Measurements from ENCODE around the gene ZNF273. TPM values are rescaled to one million over a fixed set of nuclear protein-coding genes. Genes with fewer than 3 reads are reported as not detected.

The ZNF273 gene
- total RNA-seq, 4 donors from 2014 or later = 3.0 to 19.8 (median 13.2) TPM

DNA sequence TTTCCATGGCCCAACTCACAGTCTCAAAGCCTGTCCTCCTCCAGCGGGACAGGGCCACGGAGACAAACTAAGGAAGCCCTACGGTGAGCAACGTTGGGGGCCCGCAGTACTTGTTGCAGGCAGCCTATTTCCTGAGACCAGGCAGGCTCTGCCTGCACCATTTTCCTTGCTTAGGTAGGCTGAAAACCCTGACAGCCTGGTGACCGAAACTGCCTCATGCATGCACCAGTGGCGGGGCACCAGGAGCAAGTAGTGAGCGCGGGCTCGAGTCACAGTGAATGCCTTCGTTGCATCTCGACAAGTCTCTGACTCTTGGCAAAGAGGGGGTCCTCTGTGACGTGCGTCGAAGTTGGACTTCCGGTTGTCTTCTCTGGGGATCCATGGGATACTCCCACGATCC lies 23.3 kb upstream of the ZNF273 start:
- Histone ChIP-seq H3K4me3 (no peak overlapping the region), H3K36me3 (no peaks in the 10 kb centered on the region), H3K9me3 (peaks cover 0 to 17% (median 0%) of the 10 kb centered on the region in 4 donors), H3K4me1 (peaks cover 0 to 12% (median 0%) of the 10 kb centered on the region in 4 donors), H3K27me3 (peaks cover 0 to 4% of the 10 kb centered on the region in 2 donors), H3K27ac (no peak overlapping the region)
- TF ChIP-seq POLR2A (IDR thresholded peaks at IDR 0.05) = no peak
- TF ChIP-seq, protein P1, sequence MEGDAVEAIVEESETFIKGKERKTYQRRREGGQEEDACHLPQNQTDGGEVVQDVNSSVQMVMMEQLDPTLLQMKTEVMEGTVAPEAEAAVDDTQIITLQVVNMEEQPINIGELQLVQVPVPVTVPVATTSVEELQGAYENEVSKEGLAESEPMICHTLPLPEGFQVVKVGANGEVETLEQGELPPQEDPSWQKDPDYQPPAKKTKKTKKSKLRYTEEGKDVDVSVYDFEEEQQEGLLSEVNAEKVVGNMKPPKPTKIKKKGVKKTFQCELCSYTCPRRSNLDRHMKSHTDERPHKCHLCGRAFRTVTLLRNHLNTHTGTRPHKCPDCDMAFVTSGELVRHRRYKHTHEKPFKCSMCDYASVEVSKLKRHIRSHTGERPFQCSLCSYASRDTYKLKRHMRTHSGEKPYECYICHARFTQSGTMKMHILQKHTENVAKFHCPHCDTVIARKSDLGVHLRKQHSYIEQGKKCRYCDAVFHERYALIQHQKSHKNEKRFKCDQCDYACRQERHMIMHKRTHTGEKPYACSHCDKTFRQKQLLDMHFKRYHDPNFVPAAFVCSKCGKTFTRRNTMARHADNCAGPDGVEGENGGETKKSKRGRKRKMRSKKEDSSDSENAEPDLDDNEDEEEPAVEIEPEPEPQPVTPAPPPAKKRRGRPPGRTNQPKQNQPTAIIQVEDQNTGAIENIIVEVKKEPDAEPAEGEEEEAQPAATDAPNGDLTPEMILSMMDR (IDR thresholded peaks at IDR 0.05) = no peak
- TF ChIP-seq EP300 (IDR thresholded peaks at IDR 0.05) = no peak
- peak in 1 of 2 donors; percentile 2 for DNase-seq (ENCODE audit: low spot score in 2 of 2)
- 95 to 96% methylated on average over 17 of the region's 17 CpGs for WGBS, 2 donors

- WGBS, 2 donors = 95 to 96% methylated on average over 38 of the region's 38 CpGs
- Histone ChIP-seq H3K4me3 (no peak overlapping the region), H3K9me3 (peaks cover 0 to 17% (median 0%) of the 10 kb centered on the region in 4 donors), H3K4me1 (peaks cover 0 to 12% (median 0%) of the 10 kb centered on the region in 4 donors), H3K36me3 (no peaks in the 10 kb centered on the region), H3K27me3 (peaks cover 0 to 4% of the 10 kb centered on the region in 2 donors), H3K27ac (no peak overlapping the region)
- DNase-seq (ENCODE audit: low spot score in 2 of 2) = peak in 1 of 2 donors; percentile 3
- TF ChIP-seq EP300 (IDR thresholded peaks at IDR 0.05) (no peak), POLR2A (IDR thresholded peaks at IDR 0.05) (no peak)
- TF ChIP-seq, protein P1 (IDR thresholded peaks at IDR 0.05) = no peak
These were observed 22.5 kb upstream of the ZNF273 start for GRCh38 chr7:64880322-64881297.

DNA sequence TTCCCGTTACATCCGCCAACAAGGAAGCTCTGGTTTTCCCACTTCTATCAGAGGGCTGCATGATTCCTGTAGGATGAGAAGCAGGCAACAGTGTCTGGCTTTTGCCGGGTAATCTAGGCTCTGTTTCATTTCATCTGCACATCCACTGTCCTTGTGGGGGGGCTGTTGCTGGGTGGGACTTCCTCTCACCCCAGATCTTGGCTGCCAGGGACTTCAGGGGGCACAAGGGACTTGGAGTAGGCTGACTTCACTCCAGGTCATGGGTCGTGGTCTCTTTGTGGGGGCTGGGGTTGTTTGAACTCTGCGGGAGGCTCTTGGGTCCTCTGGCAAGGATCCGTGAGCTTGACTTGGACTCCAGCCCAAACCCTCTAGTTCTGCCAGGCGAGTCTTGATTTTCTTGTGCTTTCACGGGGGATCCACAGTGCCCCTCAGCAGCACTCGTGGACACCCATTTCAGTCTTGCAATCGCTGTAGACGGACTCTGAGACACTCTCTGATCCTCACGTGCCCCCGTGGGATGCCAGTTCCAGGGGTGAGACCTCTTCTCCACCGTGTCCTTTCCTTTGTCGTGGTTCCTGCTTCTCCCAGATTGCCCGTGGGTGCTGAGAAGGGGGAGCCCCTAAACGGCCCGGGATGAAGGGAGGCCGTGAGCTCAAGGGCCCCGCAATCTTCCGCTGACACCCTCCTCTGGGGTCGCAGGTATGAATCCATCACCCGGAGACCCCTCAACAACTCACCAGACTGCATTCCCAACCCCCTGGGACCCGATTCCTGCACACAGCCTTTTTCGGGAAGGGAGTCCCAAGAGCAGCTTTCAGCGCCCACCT lies 21.4 kb upstream of the ZNF273 start:
- WGBS, 2 donors = 60 to 81% methylated on average over 20 to 26 of the region's 26 CpGs
- Histone ChIP-seq H3K27me3 (peaks cover 0 to 4% of the 10 kb centered on the region in 2 donors), H3K27ac (no peak overlapping the region), H3K4me1 (peaks cover 0 to 12% (median 0%) of the 10 kb centered on the region in 4 donors), H3K4me3 (peak overlapping the region in 3 of 4 donors; percentile 25 to 54 (median 31)), H3K9me3 (peaks cover 0 to 17% (median 0%) of the 10 kb centered on the region in 4 donors), H3K36me3 (no peaks in the 10 kb centered on the region)
- TF ChIP-seq, protein P1 (IDR thresholded peaks at IDR 0.05) = no peak
- no peak for TF ChIP-seq POLR2A (IDR thresholded peaks at IDR 0.05)
- TF ChIP-seq EP300 (IDR thresholded peaks at IDR 0.05) = no peak
- peak in 1 of 2 donors; percentile 3 for DNase-seq (ENCODE audit: low spot score in 2 of 2)

DNA sequence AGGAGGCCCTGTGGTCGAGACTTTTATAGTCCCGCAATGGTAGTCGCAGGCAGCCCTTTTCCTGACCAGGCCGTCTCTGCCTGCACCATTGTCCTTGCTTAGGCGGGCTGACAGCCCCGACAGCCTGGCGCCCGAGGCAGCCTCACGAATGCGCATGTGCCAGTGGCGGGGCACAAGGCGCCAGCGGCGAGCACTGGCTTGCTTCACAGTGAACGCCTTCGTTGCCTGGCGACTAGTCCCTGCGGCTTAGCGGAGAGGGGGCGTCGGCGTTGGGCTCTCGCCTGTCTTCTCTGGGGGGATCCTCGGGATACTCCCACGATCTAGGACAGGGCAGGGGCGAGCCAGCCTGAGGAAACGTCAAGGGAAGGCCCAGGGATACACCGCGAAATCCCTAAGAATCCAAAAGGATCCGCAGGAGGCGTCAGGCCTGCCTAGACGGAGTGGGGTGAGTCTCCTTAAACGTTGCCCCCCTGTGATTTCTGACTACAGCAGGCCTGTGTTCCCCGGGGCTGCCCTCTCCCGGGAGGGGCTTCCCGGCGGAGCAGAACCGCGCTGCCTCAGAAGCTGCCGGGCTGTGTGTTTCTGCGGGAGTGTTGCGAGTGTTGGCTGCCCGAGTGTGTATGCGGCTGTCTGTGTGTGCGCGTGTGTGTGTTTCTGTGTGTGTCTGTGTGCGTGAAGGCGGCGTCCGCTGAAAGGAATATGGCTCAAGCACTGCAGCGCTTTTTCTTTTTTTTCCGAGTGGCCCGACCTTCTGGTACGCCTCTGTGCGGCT lies 20.5 kb upstream of the ZNF273 start:
- Histone ChIP-seq H3K9me3 (peaks cover 0 to 17% (median 0%) of the 10 kb centered on the region in 4 donors), H3K4me1 (peaks cover 0 to 5% (median 0%) of the 10 kb centered on the region in 4 donors), H3K27ac (peak overlapping the region in 1 of 4 donors; percentile 25), H3K27me3 (peaks cover 0 to 4% of the 10 kb centered on the region in 2 donors), H3K4me3 (peak overlapping the region; percentile 25 to 54 (median 30)), H3K36me3 (no peaks in the 10 kb centered on the region)
- WGBS, 2 donors = 2 to 26% methylated on average over 19 to 49 of the region's 55 CpGs
- TF ChIP-seq, protein P1 (IDR thresholded peaks at IDR 0.05) = no peak
- peak; percentile 40 to 49 for DNase-seq (ENCODE audit: low spot score in 2 of 2)
